Measurements from ENCODE around the gene NUDCD2. TPM values are rescaled to one million over a fixed set of nuclear protein-coding genes. Genes with fewer than 3 reads are reported as not detected.

The NUDCD2 gene
- total RNA-seq, 1 experiment from 2014 or later: 56.8 TPM

Other genes starting within 250 kb of the NUDCD2 start
- 176 TPM for gene CCNG1, start 22.5 kb downstream of the NUDCD2 start, total RNA-seq (2021; ENCODE audit: unreplicated experiment)
- 54.9 TPM for gene HMMR, start 530 bp upstream of the NUDCD2 start, total RNA-seq (2021; ENCODE audit: unreplicated experiment)
- gene MAT2B, start 45.5 kb upstream of the NUDCD2 start, total RNA-seq (2021; ENCODE audit: unreplicated experiment): 45.9 TPM

All from HCT116 (cell line).